NCI-H2081 treated with DMSO at 0.1 percent for 48 hours (cell line): ENCODE data around the gene RASSF4.

ENCODE experiments used
- DNase-seq: peaks from one replicate; lab custom pipeline; 2025; lab: John Stamatoyannopoulos, UW

RASSF4 gene

GRCh38 chr10:44976352-44977198 lies 17.0 kb downstream of the RASSF4 start:
- no peak for DNase-seq

GRCh38 chr10:44977287-44978212 lies 17.9 kb downstream of the RASSF4 start:
- DNase-seq, result no peak

GRCh38 chr10:44978213-44978569 lies 18.6 kb downstream of the RASSF4 start:
- DNase-seq, result no peak

GRCh38 chr10:44978570-44979280 lies 19.1 kb downstream of the RASSF4 start, which contains the start of gene DEPP1:
DEPP1 (minus strand) TSS chr10:44978809; CDS start chr10:44978030, 779 bp downstream.
- no peak for DNase-seq

GRCh38 chr10:44979281-44980191 lies 19.9 kb downstream of the RASSF4 start:
- no peak for DNase-seq

GRCh38 chr10:44980309-44981171 lies 20.9 kb downstream of the RASSF4 start:
- DNase-seq, result no peak

- DNase-seq, result no peak
Observed at GRCh38 chr10:44981172-44982113, 21.8 kb downstream of the RASSF4 start.

- DNase-seq, result no peak
Observed at GRCh38 chr10:44982114-44982460, 22.5 kb downstream of the RASSF4 start.

- no peak for DNase-seq
Observed at GRCh38 chr10:44982496-44982895, 22.9 kb downstream of the RASSF4 start.

- no peak for DNase-seq
Observed at GRCh38 chr10:44983066-44983894, 23.7 kb downstream of the RASSF4 start.

GRCh38 chr10:44983895-44984278 lies 24.3 kb downstream of the RASSF4 start:
- no peak for DNase-seq

GRCh38 chr10:44984671-44985101 lies 25.1 kb downstream of the RASSF4 start:
- DNase-seq, result no peak

- DNase-seq, result no peak
Observed at GRCh38 chr10:44985175-44985681, 25.6 kb downstream of the RASSF4 start.

GRCh38 chr10:44986179-44986578 lies 26.6 kb downstream of the RASSF4 start:
- DNase-seq, result no peak

GRCh38 chr10:44986670-44987069 lies 27.1 kb downstream of the RASSF4 start:
- DNase-seq, result no peak

- DNase-seq, result no peak
Observed at GRCh38 chr10:44988957-44989585, 29.5 kb downstream of the RASSF4 start.

GRCh38 chr10:44989597-44990301 lies 30.1 kb downstream of the RASSF4 start:
- DNase-seq, result no peak
